H7 (cell line): Measurements from ENCODE around the gene ABCA8. TPM values are rescaled to one million over a fixed set of nuclear protein-coding genes. Genes with fewer than 3 reads are reported as not detected.
"Not testable (repeated sequence)": the region's sequence is repeated elsewhere in the genome, so short reads cannot be mapped to it uniquely, and the experiment has no call there.

Experiments used
- DNase-seq: peaks from one replicate; pipeline ENCODE4 v3.0.0; 2012
- H3K27me3 ChIP-seq: 2 replicates; pipeline ENCODE4 v1.6.0; 2011; ENCODE audit warnings: mild to moderate bottlenecking, low read length; ENCODE audit not compliant: control insufficient read depth, insufficient read depth
- H3K36me3 ChIP-seq: replicated peaks from 2 replicates; pipeline ENCODE4 v1.5.1; 2011; ENCODE audit warnings: low read length; ENCODE audit not compliant: control insufficient read depth, insufficient read depth
- H3K4me3 ChIP-seq: 2 replicates; pipeline ENCODE4 v1.5.1; 2011; ENCODE audit warnings: low read depth, mild to moderate bottlenecking, control low read depth, low read length, moderate library complexity; ENCODE audit not compliant: insufficient read depth
- total RNA-seq: library from RNA; depleted of rRNA; stranded (reverse); fragments of >200 nt; shearing (Covaris generic); gene quantifications from 2 replicates; pipeline ENCODE4 v1.2.3, GENCODE V29; 2014; rRNA removed

ABCA8 gene, protein sequence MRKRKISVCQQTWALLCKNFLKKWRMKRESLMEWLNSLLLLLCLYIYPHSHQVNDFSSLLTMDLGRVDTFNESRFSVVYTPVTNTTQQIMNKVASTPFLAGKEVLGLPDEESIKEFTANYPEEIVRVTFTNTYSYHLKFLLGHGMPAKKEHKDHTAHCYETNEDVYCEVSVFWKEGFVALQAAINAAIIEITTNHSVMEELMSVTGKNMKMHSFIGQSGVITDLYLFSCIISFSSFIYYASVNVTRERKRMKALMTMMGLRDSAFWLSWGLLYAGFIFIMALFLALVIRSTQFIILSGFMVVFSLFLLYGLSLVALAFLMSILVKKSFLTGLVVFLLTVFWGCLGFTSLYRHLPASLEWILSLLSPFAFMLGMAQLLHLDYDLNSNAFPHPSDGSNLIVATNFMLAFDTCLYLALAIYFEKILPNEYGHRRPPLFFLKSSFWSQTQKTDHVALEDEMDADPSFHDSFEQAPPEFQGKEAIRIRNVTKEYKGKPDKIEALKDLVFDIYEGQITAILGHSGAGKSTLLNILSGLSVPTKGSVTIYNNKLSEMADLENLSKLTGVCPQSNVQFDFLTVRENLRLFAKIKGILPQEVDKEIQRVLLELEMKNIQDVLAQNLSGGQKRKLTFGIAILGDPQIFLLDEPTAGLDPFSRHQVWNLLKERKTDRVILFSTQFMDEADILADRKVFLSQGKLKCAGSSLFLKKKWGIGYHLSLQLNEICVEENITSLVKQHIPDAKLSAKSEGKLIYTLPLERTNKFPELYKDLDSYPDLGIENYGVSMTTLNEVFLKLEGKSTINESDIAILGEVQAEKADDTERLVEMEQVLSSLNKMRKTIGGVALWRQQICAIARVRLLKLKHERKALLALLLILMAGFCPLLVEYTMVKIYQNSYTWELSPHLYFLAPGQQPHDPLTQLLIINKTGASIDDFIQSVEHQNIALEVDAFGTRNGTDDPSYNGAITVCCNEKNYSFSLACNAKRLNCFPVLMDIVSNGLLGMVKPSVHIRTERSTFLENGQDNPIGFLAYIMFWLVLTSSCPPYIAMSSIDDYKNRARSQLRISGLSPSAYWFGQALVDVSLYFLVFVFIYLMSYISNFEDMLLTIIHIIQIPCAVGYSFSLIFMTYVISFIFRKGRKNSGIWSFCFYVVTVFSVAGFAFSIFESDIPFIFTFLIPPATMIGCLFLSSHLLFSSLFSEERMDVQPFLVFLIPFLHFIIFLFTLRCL (N-terminal part only)
- total RNA-seq: not detected in 2 replicates

GRCh38 chr17:68955181-68955841 lies at the start of gene ABCA8:
Gene ABCA8, minus strand, starts transcription at chr17:68955392. Its CDS starts 13,358 bp downstream, at chr17:68942034.
- Histone ChIP-seq H3K27me3 (no peaks in the 10 kb centered on the region), H3K4me3 (no peak within 1 kb of the TSS), H3K36me3 (no peaks in the 10 kb centered on the region)
- DNase-seq: no peak

GRCh38 chr17:69004759-69005158 lies 49.6 kb upstream of the ABCA8 start:
- H3K36me3 ChIP-seq, H3K27me3 ChIP-seq, DNase-seq: not testable (repeated sequence)
- H3K4me3 ChIP-seq: peak overlapping the region; percentile 26

DNA sequence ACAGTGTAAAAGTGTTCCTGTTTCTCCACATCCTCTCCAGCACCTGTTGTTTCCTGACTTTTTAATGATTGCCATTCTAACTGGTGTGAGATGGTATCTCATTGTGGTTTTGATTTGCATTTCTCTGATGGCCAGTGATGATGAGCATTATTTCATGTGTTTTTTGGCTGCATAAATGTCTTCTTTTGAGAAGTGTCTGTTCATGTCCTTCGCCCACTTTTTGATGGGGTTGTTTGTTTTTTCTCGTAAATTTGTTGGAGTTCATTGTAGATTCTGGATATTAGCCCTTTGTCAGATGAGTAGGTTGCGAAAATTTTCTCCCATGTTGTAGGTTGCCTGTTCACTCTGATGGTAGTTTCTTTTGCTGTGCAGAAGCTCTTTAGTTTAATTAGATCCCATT lies 44.6 kb upstream of the ABCA8 start:
- DNase-seq, H3K4me3 ChIP-seq, H3K27me3 ChIP-seq, H3K36me3 ChIP-seq: not testable (repeated sequence)

GRCh38 chr17:68993112-68993511 lies 37.9 kb upstream of the ABCA8 start:
- no peaks in the 10 kb centered on the region for H3K36me3 ChIP-seq
- no peak for DNase-seq
- no peak overlapping the region for H3K4me3 ChIP-seq
- H3K27me3 ChIP-seq: no peaks in the 10 kb centered on the region

DNA sequence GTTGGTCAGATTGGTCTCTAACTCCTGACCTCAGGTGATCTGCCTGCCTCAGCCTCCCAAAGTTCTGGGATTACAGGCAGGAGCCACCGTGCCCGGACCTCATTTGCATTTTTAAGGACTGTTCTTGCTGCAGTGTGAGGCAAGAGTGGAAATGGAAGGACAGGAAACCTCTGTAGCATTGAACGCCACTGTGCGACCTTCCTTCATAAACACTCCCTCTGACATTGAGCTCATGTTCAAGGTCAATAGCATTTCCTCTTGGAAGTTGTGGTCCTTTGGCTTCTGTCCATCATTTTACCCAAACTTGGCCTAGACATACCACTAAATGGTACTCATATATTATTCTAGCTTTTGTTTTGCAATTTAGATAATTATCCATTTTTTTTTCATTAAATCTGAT lies 32.8 kb upstream of the ABCA8 start:
- Histone ChIP-seq H3K36me3 (no peaks in the 10 kb centered on the region), H3K4me3 (no peak overlapping the region), H3K27me3 (no peaks in the 10 kb centered on the region)
- DNase-seq: no peak

DNA sequence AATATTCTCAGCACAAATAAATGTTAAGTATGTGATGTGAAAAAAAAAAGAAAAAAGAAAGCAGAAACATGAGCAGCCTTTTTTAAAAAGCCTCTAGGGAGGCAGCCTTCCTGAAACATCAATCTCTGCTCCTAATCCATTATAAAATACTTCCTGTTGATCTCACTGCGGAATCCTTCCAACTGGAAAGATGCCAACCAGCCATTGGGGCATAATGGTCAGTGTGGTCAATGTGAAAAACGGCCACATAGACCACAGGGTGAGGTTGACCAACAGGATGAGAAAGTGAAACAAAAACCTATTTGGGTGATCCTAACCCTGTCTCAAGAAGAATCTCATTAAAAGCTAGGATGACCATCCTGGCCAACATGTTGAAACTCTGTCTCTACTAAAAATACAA lies 26.1 kb upstream of the ABCA8 start:
- Histone ChIP-seq H3K36me3 (no peaks in the 10 kb centered on the region), H3K27me3 (no peaks in the 10 kb centered on the region), H3K4me3 (no peak overlapping the region)
- DNase-seq: no peak

- no peaks in the 10 kb centered on the region for H3K36me3 ChIP-seq
- no peak overlapping the region for H3K4me3 ChIP-seq
- H3K27me3 ChIP-seq: no peaks in the 10 kb centered on the region
- no peak for DNase-seq
These were observed 18.1 kb upstream of the ABCA8 start for GRCh38 chr17:68973098-68973846.

- Histone ChIP-seq H3K36me3 (no peaks in the 10 kb centered on the region), H3K27me3 (no peaks in the 10 kb centered on the region), H3K4me3 (no peak overlapping the region)
- peak; percentile 17 for DNase-seq
These were observed 17.0 kb upstream of the ABCA8 start for GRCh38 chr17:68972119-68972704.

GRCh38 chr17:68969101-68969500 lies 13.9 kb upstream of the ABCA8 start:
- no peak for DNase-seq
- no peak overlapping the region for H3K4me3 ChIP-seq
- no peaks in the 10 kb centered on the region for H3K27me3 ChIP-seq
- H3K36me3 ChIP-seq: no peaks in the 10 kb centered on the region

DNA sequence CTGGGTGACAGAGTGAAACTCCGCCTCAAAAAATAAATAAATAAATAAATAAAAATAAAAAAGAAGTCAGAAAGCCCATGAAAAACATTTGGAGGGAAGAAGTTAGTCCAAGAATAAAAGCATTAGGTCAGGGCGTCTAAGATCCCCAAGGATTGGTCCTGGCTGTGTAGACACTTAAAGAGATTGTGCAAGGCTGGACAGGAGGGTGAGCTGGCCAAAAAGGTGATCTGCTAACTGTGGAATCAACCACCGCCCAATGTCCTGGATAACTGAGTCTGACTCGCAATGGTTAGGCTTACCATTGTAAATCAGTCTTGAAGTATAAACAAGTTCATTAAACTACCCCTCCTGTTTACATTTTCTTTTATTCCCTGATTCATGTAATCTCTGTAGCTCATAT lies 8.8 kb upstream of the ABCA8 start:
- Histone ChIP-seq H3K27me3 (no peaks in the 10 kb centered on the region), H3K4me3 (no peak overlapping the region), H3K36me3 (no peaks in the 10 kb centered on the region)
- no peak for DNase-seq

DNA sequence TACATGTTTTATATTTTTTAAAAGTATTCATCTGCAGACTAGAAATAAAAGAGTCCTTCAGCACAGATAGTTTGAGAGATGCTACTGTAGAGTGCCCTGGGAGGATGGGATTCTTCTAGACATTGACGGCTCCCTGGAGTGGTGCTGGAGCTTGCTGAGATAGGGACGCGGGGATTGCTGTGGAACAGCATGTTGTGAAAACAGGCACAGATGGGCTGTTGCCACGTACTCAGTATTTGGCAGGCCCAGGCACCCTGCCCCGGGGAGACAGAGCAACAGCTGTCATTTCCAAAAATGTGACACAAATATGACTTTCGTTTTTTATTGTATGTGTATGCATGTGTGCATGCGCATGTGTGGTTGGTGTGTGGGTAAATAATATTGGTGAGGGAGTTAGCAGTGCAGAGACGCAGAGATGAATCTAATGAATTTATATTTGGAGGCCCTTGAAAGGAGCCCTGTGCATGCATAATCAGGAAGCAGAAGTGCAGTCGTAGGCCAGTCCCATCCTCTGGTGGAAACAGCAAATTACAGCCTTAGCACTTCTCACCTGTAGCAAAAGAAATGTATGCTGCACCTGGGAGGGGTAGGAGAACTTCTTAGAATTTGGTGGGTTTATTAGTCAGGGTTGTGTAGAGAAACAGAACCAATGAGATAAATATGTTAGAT lies 6.2 kb upstream of the ABCA8 start:
- Histone ChIP-seq H3K36me3 (no peaks in the 10 kb centered on the region), H3K4me3 (no peak overlapping the region), H3K27me3 (no peaks in the 10 kb centered on the region)
- no peak for DNase-seq

- DNase-seq, H3K27me3 ChIP-seq, H3K36me3 ChIP-seq, H3K4me3 ChIP-seq: not testable (repeated sequence)
These were observed 3.9 kb upstream of the ABCA8 start for GRCh38 chr17:68959117-68959516.

GRCh38 chr17:68957944-68958343 lies 2.8 kb upstream of the ABCA8 start:
- Histone ChIP-seq H3K36me3 (no peaks in the 10 kb centered on the region), H3K27me3 (no peaks in the 10 kb centered on the region), H3K4me3 (no peak overlapping the region)
- no peak for DNase-seq
